NCI-H2081 treated with DMSO at 0.1 percent for 48 hours (cell line): ENCODE results near the gene MBTPS1.

Source experiments
- DNase-seq: peaks from one replicate; lab custom pipeline; 2025; lab: John Stamatoyannopoulos, UW

MBTPS1 gene

GRCh38 chr16:84052071-84052622 lies 64.6 kb downstream of the MBTPS1 start:
- no peak for DNase-seq

DNA sequence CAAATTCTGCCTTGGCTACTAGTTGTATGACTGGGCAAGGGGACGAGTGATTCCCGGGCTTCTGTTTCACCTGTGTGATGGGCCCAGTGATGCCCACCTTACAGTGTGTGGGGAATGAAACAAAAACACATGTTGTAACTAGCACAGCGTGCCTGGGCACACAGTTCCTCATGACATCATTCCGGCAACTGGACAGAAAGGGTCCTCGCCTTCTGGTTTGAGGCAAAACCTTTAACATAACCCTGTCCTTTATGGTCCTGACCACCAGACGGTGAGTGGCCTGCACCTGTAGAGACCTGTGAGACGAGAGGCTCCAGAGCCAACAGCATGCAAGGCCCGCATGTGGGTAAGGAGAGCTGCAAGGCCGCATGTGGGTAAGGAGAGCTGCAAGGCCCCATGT lies 66.4 kb downstream of the MBTPS1 start:
- no peak for DNase-seq

DNA sequence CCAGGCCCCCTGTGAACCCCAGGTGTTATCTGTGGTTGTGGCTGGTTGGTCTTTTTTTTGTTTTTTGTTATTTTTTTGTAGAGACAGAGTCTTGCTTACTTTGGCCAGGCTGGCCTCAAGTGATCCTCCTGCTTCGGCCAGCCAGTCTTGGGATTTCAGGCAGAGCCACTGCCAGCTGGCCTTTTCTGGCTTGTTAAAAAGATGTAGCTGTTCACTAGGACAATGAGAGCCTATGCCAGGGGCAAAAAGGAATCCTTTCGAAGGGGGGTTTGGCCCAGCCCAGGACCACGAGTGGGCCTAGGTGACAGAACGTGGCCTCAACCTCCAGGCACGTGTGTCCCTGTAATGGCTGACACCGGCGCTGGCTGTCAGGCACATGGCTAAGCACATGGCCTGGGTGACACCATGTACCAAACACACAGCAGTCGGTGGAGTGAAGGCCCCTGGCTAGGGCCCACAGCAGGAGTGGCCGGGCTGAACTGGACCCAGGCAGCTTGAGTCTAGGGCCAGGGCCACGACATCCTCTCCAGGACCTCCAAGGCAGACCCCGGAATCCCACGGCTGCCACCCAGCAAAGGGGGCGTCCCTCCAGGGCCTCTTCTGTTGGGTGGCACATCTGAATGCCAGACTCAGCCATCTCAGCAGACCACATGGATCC lies 67.2 kb downstream of the MBTPS1 start:
- DNase-seq: no peak

DNA sequence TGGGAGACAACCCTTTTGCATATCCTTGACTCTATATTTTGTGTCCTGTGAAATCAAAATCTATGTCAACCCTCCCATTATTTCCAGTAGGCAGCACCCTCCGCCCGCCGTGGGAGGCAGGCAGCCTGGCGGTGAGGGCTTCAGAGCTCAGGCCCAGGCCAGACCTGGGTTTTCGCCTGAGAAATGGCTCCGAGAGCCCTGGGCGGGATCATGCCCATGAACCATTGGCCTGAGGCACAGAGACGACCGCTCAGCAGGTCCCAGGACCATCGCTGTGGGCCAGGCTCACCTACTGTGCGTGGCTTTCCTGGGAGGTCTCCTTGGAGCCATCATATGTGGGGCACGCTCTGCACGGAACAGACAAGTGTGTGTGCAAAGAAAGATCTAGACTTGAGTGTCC lies 67.9 kb downstream of the MBTPS1 start:
- DNase-seq: no peak

DNA sequence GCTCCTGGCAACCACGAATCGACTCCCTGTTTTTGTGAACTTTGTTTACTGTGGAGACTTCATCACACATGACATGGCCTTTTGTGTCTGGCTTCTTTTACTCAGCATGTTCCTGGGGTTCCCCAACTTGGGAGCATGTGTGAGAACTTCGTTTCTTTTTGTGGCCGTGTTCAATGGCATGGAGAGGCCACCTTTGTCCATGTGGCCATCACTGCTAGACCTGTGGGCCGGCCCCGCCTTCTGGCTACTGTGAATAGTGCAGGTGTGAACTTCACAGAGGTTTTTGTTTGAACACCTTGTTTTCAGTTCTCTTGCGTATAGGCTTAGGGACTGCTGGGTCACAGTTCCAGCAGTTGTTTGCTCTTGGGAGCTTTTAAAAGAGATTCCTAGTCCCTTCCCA lies 68.5 kb downstream of the MBTPS1 start:
- DNase-seq: no peak

- no peak for DNase-seq
Observed at GRCh38 chr16:84047626-84048025, 69.1 kb downstream of the MBTPS1 start.

- no peak for DNase-seq
Observed at GRCh38 chr16:84047206-84047605, 69.5 kb downstream of the MBTPS1 start.

- no peak for DNase-seq
Observed at GRCh38 chr16:84045818-84046470, 70.8 kb downstream of the MBTPS1 start.

- no peak for DNase-seq
Observed at GRCh38 chr16:84045001-84045817, 71.5 kb downstream of the MBTPS1 start.

- DNase-seq: no peak
Observed at GRCh38 chr16:84044118-84044488, 72.6 kb downstream of the MBTPS1 start.

- no peak for DNase-seq
Observed at GRCh38 chr16:84043486-84044117, 73.1 kb downstream of the MBTPS1 start.

DNA sequence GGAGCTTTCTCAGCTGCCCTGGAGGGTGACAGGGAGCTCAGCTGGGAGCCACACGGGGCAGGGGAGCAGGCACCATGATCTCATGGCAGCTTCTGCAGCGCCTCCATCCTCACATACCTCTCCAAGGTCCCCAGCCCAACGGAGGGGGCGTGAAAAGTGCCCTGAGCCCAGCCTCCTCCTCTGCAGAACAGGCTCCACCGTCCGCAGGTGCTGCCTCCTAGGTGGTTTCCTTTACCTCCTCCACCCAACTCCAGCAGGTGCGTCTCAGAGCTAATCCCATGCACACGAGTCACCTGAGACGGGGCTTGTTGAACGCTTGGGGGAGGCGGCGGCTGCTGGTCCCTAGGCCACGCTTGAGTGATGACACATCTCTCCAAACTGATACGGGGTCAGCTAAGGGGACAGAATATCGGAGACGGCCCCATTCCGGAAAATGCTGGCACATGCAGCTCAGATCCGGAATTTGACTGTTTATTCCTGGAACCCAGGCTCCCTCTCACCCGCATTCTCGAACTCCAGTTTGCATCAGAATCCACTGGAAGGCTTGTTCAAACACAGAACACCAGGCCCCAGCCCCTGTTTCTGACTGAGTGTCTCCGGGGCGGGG lies 73.8 kb downstream of the MBTPS1 start:
- no peak for DNase-seq

DNA sequence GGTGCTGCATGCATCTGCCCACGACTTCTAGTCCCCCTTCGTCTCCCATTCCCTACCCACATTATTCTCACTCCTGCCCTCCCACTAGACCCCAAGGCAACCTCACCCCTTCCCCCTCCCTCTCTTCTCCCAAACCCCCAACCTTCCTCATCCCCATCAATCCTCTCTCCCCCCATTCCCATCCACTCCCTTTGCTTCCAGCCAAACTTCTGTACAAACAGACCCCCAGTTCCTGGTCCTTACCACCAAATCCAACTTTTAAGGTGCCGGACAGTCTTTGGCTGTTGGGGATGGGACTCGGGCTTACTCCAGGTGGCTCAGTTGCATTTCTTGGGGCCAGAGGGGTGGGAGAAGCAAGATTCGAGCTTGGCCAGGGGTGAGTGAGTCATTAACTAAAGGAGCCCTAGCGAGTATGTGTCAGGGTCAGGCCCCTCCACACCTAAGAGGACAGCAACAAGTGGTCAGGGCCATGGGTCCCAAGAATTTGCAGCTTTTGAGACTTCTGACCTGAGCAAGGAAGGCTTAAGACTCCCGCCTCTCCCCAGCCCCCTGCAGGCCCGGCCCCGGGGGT lies 74.3 kb downstream of the MBTPS1 start, which contains the start of gene SLC38A8:
SLC38A8 (minus strand) TSS at position 488 of the 571 bp plus-strand sequence. CDS start 638 bp downstream, outside the sequence.
- no peak for DNase-seq

- DNase-seq: no peak
Observed at GRCh38 chr16:84041881-84042280, 74.9 kb downstream of the MBTPS1 start.

- DNase-seq: no peak
Observed at GRCh38 chr16:84040823-84041820, 75.6 kb downstream of the MBTPS1 start.

- no peak for DNase-seq
Observed at GRCh38 chr16:84040226-84040822, 76.4 kb downstream of the MBTPS1 start.

DNA sequence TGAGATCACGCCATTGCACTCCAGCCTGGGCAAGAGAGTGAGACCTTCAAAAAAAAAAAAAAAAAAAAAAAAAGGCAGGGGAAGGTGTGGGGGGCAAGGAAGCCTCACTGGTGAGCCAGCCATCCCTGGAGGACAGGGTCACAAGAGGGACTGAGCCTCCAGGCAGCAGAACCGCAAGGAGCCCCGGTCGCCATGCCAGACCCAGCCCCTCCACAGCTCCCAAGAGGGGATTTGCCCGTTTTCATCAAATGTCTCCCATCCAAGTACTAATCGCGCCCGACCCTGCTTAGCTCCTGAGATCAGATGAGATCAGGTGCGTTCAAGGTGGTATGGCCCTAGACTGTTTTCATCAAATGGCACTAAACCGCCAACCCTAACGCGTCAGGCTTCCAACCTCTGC lies 77.0 kb downstream of the MBTPS1 start:
- no peak for DNase-seq

DNA sequence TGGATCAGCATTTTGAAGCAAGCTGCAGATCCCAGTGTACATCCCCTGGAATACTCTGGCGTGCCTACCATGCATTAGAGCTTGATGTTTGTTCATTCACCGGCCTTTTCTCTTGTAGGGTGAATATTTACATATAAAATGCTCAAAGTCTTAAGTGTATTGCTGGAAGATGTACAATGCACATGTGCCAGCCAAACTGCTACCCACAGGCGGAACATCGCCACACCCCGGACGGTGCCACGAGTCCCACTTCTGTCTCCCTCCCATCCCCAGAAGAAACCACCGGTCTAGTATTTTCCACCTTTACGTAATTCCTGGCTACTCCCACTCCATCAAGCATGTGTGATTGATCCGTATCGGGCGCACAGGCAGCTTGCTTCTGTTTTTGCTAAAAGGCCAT lies 78.3 kb downstream of the MBTPS1 start:
- no peak for DNase-seq

- no peak for DNase-seq
Observed at GRCh38 chr16:84036982-84037425, 79.7 kb downstream of the MBTPS1 start.

GRCh38 chr16:84036131-84036530 lies 80.6 kb downstream of the MBTPS1 start:
- DNase-seq: no peak
